Karpas-422 (cell line): ENCODE results near the gene GSN. TPM values are rescaled to one million over a fixed set of nuclear protein-coding genes. Genes with fewer than 3 reads are reported as not detected.

Experiments used
- DNase-seq: peaks from one replicate; pipeline ENCODE4 v3.0.0-alpha.2; 2015
- H2AFZ ChIP-seq: fragments of 200-600 bp; sonication (generic); 2 replicates; pipeline ENCODE4 v1.6.1; 2014; ENCODE audit warnings: antibody characterized with exemption, low read length, mixed read lengths
- H3K27ac ChIP-seq: fragments of 200-600 bp; sonication (generic); 2 replicates; pipeline ENCODE4 v1.5.1; 2014; ENCODE audit warnings: mild to moderate bottlenecking, low read length, moderate library complexity
- H3K27me3 ChIP-seq: fragments of 200-600 bp; sonication (generic); 2 replicates; pipeline ENCODE4 v1.6.1; 2014; ENCODE audit warnings: low read length, mixed read lengths
- H3K36me3 ChIP-seq: fragments of 200-600 bp; sonication (generic); 2 replicates; pipeline ENCODE4 v1.6.1; 2014; ENCODE audit warnings: low read length, mixed read lengths; ENCODE audit not compliant: insufficient read depth
- H3K4me1 ChIP-seq: fragments of 200-600 bp; sonication (generic); 2 replicates; pipeline ENCODE4 v1.6.1; 2014; ENCODE audit warnings: mild to moderate bottlenecking, low read length, mixed read lengths
- H3K4me2 ChIP-seq: fragments of 200-600 bp; sonication (generic); 2 replicates; pipeline ENCODE4 v1.6.1; 2014; ENCODE audit warnings: low read length, low read depth, mild to moderate bottlenecking; ENCODE audit not compliant: poor library complexity, severe bottlenecking
- H3K4me3 ChIP-seq: fragments of 200-600 bp; sonication (generic); 2 replicates; pipeline ENCODE4 v1.5.1; 2014; ENCODE audit warnings: mild to moderate bottlenecking, antibody characterized with exemption, low read length, mixed read lengths
- H3K79me2 ChIP-seq: fragments of 200-600 bp; sonication (generic); 2 replicates; pipeline ENCODE4 v1.6.1; 2014; ENCODE audit warnings: mild to moderate bottlenecking, low read length, mixed read lengths
- H3K9ac ChIP-seq: fragments of 200-600 bp; sonication (generic); 2 replicates; pipeline ENCODE4 v1.6.0; 2014; ENCODE audit warnings: low read length
- H3K9me2 ChIP-seq: fragments of 200-600 bp; sonication (generic), shearing (Covaris generic); replicated peaks from 2 replicates; pipeline ENCODE4 v1.6.0; 2014; ENCODE audit warnings: mild to moderate bottlenecking, low read length, moderate library complexity; ENCODE audit not compliant: insufficient read depth
- H3K9me3 ChIP-seq: fragments of 300-700, 200-600 bp; sonication (generic); 2 replicates; pipeline ENCODE4 v1.6.1; 2014; ENCODE audit warnings: low read length, mixed read lengths
- H4K20me1 ChIP-seq: fragments of 200-600 bp; sonication (generic); 2 replicates; pipeline ENCODE4 v1.6.1; 2014; ENCODE audit warnings: mild to moderate bottlenecking, antibody characterized with exemption, low read length, low read depth; ENCODE audit not compliant: insufficient read depth
- total RNA-seq: library from RNA; depleted of rRNA; stranded (reverse); fragments of >200 nt; shearing (Covaris generic); gene quantifications from 2 replicates; pipeline ENCODE4 v1.2.3, GENCODE V29; 2014; ENCODE audit warnings: low replicate concordance

The GSN gene
- total RNA-seq, 1 experiment from 2014 or later: 33.7 TPM

GRCh38 chr9:121239071-121239470 lies 28.9 kb upstream of the GSN start:
- Histone ChIP-seq H2AFZ (no peak overlapping the region), H3K9ac (no peak overlapping the region), H3K4me1 (no peaks in the 10 kb centered on the region), H3K36me3 (peaks cover 9% of the 10 kb centered on the region; the same call in 1 of the 2 replicates), H4K20me1 (no peaks in the 10 kb centered on the region), H3K4me2 (no peak overlapping the region), H3K9me3 (peaks cover 1% of the 10 kb centered on the region; the same call in 1 of the 2 replicates), H3K27ac (no peak overlapping the region), H3K79me2 (no peaks in the 10 kb centered on the region), H3K27me3 (no peaks in the 10 kb centered on the region), H3K9me2 (no peaks in the 10 kb centered on the region), H3K4me3 (no peak overlapping the region)
- DNase-seq: no peak

- Histone ChIP-seq H3K4me1 (no peaks in the 10 kb centered on the region), H3K9ac (no peak overlapping the region), H3K27ac (no peak overlapping the region), H2AFZ (no peak overlapping the region), H4K20me1 (no peaks in the 10 kb centered on the region), H3K4me3 (no peak overlapping the region), H3K4me2 (no peak overlapping the region), H3K79me2 (no peaks in the 10 kb centered on the region), H3K36me3 (peaks cover 6% of the 10 kb centered on the region; the same call in 1 of the 2 replicates), H3K9me2 (no peaks in the 10 kb centered on the region), H3K9me3 (peaks cover 6% of the 10 kb centered on the region; the same call in 1 of the 2 replicates), H3K27me3 (no peaks in the 10 kb centered on the region)
- DNase-seq: no peak
Measured at GRCh38 chr9:121239851-121240250, 28.1 kb upstream of the GSN start.

GRCh38 chr9:121240472-121241135 lies 27.4 kb upstream of the GSN start:
- Histone ChIP-seq H4K20me1 (no peaks in the 10 kb centered on the region), H3K4me2 (no peak overlapping the region), H3K27me3 (no peaks in the 10 kb centered on the region), H3K4me1 (no peaks in the 10 kb centered on the region), H3K36me3 (0 out of 2 replicates have a peak, but pooled peaks cover 6% of the 10 kb centered on the region), H3K9ac (no peak overlapping the region), H3K9me2 (no peaks in the 10 kb centered on the region), H3K9me3 (peaks cover 6% of the 10 kb centered on the region; the same call in 1 of the 2 replicates), H3K27ac (no peak overlapping the region), H3K79me2 (no peaks in the 10 kb centered on the region), H2AFZ (no peak overlapping the region), H3K4me3 (no peak overlapping the region)
- no peak for DNase-seq

- Histone ChIP-seq H3K36me3 (0 out of 2 replicates have a peak, but pooled peaks cover 6% of the 10 kb centered on the region), H3K4me1 (no peaks in the 10 kb centered on the region), H3K9ac (no peak overlapping the region), H3K27ac (no peak overlapping the region), H3K9me2 (no peaks in the 10 kb centered on the region), H3K4me2 (no peak overlapping the region), H2AFZ (no peak overlapping the region), H3K27me3 (no peaks in the 10 kb centered on the region), H4K20me1 (no peaks in the 10 kb centered on the region), H3K79me2 (no peaks in the 10 kb centered on the region), H3K9me3 (peaks cover 6% of the 10 kb centered on the region; the same call in 1 of the 2 replicates), H3K4me3 (no peak overlapping the region)
- DNase-seq: no peak
Measured at GRCh38 chr9:121242219-121242958, 25.6 kb upstream of the GSN start.

GRCh38 chr9:121242959-121243346 lies 25.0 kb upstream of the GSN start:
- H3K4me1 ChIP-seq: no peaks in the 10 kb centered on the region
- DNase-seq: no peak
- H3K9me2 ChIP-seq: no peaks in the 10 kb centered on the region
- H2AFZ ChIP-seq: no peak overlapping the region
- no peaks in the 10 kb centered on the region for H3K79me2 ChIP-seq
- H3K4me3 ChIP-seq: no peak overlapping the region
- H4K20me1 ChIP-seq: no peaks in the 10 kb centered on the region
- no peak overlapping the region for H3K27ac ChIP-seq
- H3K36me3 ChIP-seq: 0 out of 2 replicates have a peak, but pooled peaks cover 6% of the 10 kb centered on the region
- no peaks in the 10 kb centered on the region for H3K27me3 ChIP-seq
- peaks cover 6% of the 10 kb centered on the region; the same call in 1 of the 2 replicates for H3K9me3 ChIP-seq
- H3K9ac ChIP-seq: no peak overlapping the region
- no peak overlapping the region for H3K4me2 ChIP-seq

GRCh38 chr9:121246821-121247561 lies 21.0 kb upstream of the GSN start:
- no peaks in the 10 kb centered on the region for H3K79me2 ChIP-seq
- H3K4me1 ChIP-seq: peaks cover 3% of the 10 kb centered on the region
- no peaks in the 10 kb centered on the region for H3K27me3 ChIP-seq
- H3K4me2 ChIP-seq: no peak overlapping the region
- no peaks in the 10 kb centered on the region for H4K20me1 ChIP-seq
- H2AFZ ChIP-seq: no peak overlapping the region
- no peak overlapping the region for H3K27ac ChIP-seq
- no peak for DNase-seq
- H3K9ac ChIP-seq: no peak overlapping the region
- H3K9me3 ChIP-seq: peaks cover 6% of the 10 kb centered on the region; the same call in 1 of the 2 replicates
- H3K4me3 ChIP-seq: no peak overlapping the region
- H3K9me2 ChIP-seq: no peaks in the 10 kb centered on the region
- 0 out of 2 replicates have a peak, but pooled peaks cover 6% of the 10 kb centered on the region for H3K36me3 ChIP-seq

- Histone ChIP-seq H3K9ac (no peak overlapping the region), H3K27me3 (no peaks in the 10 kb centered on the region), H3K9me3 (no peaks in the 10 kb centered on the region), H3K79me2 (no peaks in the 10 kb centered on the region), H3K9me2 (no peaks in the 10 kb centered on the region), H3K4me1 (peaks cover 6% of the 10 kb centered on the region), H3K36me3 (no peaks in the 10 kb centered on the region), H3K27ac (no peak overlapping the region), H2AFZ (no peak overlapping the region), H3K4me3 (no peak overlapping the region), H3K4me2 (no peak overlapping the region), H4K20me1 (no peaks in the 10 kb centered on the region)
- DNase-seq: no peak
Measured at GRCh38 chr9:121249563-121249962, 18.4 kb upstream of the GSN start.
